A673 (cell line): ENCODE data around the gene ARHGAP11B.
"Not testable (repeated sequence)": the region's sequence is repeated elsewhere in the genome, so short reads cannot be mapped to it uniquely, and the experiment has no call there.

Experiments used
- CTCF ChIP-seq: fragments of 300-800, 200-600 bp; sonication (generic); conservative IDR thresholded peaks from 2 replicates; pipeline ENCODE4 v1.5.1; 2017; ENCODE audit warnings: low read depth, mild to moderate bottlenecking, antibody characterized with exemption, low read length, moderate library complexity, mixed read lengths
- EZH2 ChIP-seq: fragments of 200-600 bp; sonication (generic); IDR thresholded peaks from 2 replicates; pipeline ENCODE4 v1.6.1; 2017; ENCODE audit warnings: borderline replicate concordance, low read depth, mild to moderate bottlenecking, mixed read lengths, antibody characterized with exemption, low read length; ENCODE audit not compliant: poor library complexity, severe bottlenecking

- TF ChIP-seq CTCF, EZH2: not testable (repeated sequence)
Observed at GRCh38 chr15:30685709-30686285, 59.9 kb downstream of the ARHGAP11B start.
